ENCODE measurements around the gene FAM53B. TPM values are rescaled to one million over a fixed set of nuclear protein-coding genes. Genes with fewer than 3 reads are reported as not detected.

FAM53B gene
- total RNA-seq, 4 donors from 2014 or later, result 72.7 to 92.1 (median 80.5) TPM

- peaks cover 0 to 19% (median 0%) of the 10 kb centered on the region in 3 donors for H3K36me3 ChIP-seq
- H3K4me3 ChIP-seq, result no peak overlapping the region
- TF ChIP-seq POLR2A (IDR thresholded peaks at IDR 0.05) (no peak), CTCF (IDR thresholded peaks at IDR 0.05) (no peak)
- peaks cover 13 to 100% (median 71%) of the 10 kb centered on the region in 4 donors for H3K4me1 ChIP-seq
- peak overlapping the region; percentile 38 to 88 (median 80) for H3K27ac ChIP-seq
- no peaks in the 10 kb centered on the region for H3K9me3 ChIP-seq
- DNase-seq, result no peak
- H3K27me3 ChIP-seq, result no peaks in the 10 kb centered on the region
These were observed 38.8 kb downstream of the FAM53B start for GRCh38 chr10:124705381-124705740.

GRCh38 chr10:124704428-124705380 lies 39.5 kb downstream of the FAM53B start:
- peak in 2 of 3 donors; percentile 48 to 56 for DNase-seq
- TF ChIP-seq CTCF (IDR thresholded peaks at IDR 0.05), result no peak
- TF ChIP-seq POLR2A (IDR thresholded peaks at IDR 0.05), result no peak
- Histone ChIP-seq H3K9me3 (no peaks in the 10 kb centered on the region), H3K27me3 (no peaks in the 10 kb centered on the region), H3K4me1 (peaks cover 13 to 100% (median 74%) of the 10 kb centered on the region in 4 donors), H3K36me3 (peaks cover 0 to 19% (median 0%) of the 10 kb centered on the region in 3 donors), H3K4me3 (no peak overlapping the region), H3K27ac (peak overlapping the region; percentile 38 to 88 (median 80))

GRCh38 chr10:124703778-124704427 lies 40.3 kb downstream of the FAM53B start:
- peak overlapping the region; percentile 38 to 88 (median 80) for H3K27ac ChIP-seq
- peak in 2 of 3 donors; percentile 55 to 65 for DNase-seq
- H3K27me3 ChIP-seq, result no peaks in the 10 kb centered on the region
- H3K4me3 ChIP-seq, result no peak overlapping the region
- peaks cover 13 to 99% (median 77%) of the 10 kb centered on the region in 4 donors for H3K4me1 ChIP-seq
- H3K9me3 ChIP-seq, result no peaks in the 10 kb centered on the region
- TF ChIP-seq POLR2A (IDR thresholded peaks at IDR 0.05) (no peak), CTCF (IDR thresholded peaks at IDR 0.05) (no peak)
- peaks cover 0 to 19% (median 0%) of the 10 kb centered on the region in 3 donors for H3K36me3 ChIP-seq

GRCh38 chr10:124703372-124703771 lies 40.8 kb downstream of the FAM53B start:
- Histone ChIP-seq H3K9me3 (no peaks in the 10 kb centered on the region), H3K27ac (peak overlapping the region; percentile 38 to 88 (median 80)), H3K4me1 (peaks cover 13 to 99% (median 79%) of the 10 kb centered on the region in 4 donors), H3K27me3 (no peaks in the 10 kb centered on the region), H3K4me3 (no peak overlapping the region), H3K36me3 (peaks cover 0 to 19% (median 0%) of the 10 kb centered on the region in 3 donors)
- DNase-seq, result peak in 1 of 3 donors; percentile 44
- no peak for TF ChIP-seq POLR2A (IDR thresholded peaks at IDR 0.05)
- TF ChIP-seq CTCF (IDR thresholded peaks at IDR 0.05), result no peak

GRCh38 chr10:124701881-124702656 lies 42.1 kb downstream of the FAM53B start:
- H3K36me3 ChIP-seq, result peaks cover 0 to 19% (median 0%) of the 10 kb centered on the region in 3 donors
- DNase-seq, result peak in 1 of 3 donors; percentile 50
- H3K27me3 ChIP-seq, result no peaks in the 10 kb centered on the region
- H3K27ac ChIP-seq, result peak overlapping the region; percentile 74 to 88 (median 80)
- H3K9me3 ChIP-seq, result no peaks in the 10 kb centered on the region
- TF ChIP-seq CTCF (IDR thresholded peaks at IDR 0.05) (no peak), POLR2A (IDR thresholded peaks at IDR 0.05) (no peak)
- H3K4me1 ChIP-seq, result peaks cover 3 to 99% (median 84%) of the 10 kb centered on the region in 4 donors
- H3K4me3 ChIP-seq, result no peak overlapping the region

Measured in Peyer's patch (tissue), 4 donors.